ENCODE measurements around the gene PTPRE. TPM values are rescaled to one million over a fixed set of nuclear protein-coding genes. Genes with fewer than 3 reads are reported as not detected.

The PTPRE gene
- total RNA-seq, 3 donors from 2014 or later: 11.8 to 42.9 (median 25.6) TPM

GRCh38 chr10:127890832-127891334 is 16.0 kb upstream of the PTPRE start:
- no peaks in the 10 kb centered on the region for H3K9me3 ChIP-seq
- no peaks in the 10 kb centered on the region for H3K27me3 ChIP-seq
- no peak for TF ChIP-seq POLR2AphosphoS5 (IDR thresholded peaks at IDR 0.05)
- TF ChIP-seq CTCF (IDR thresholded peaks at IDR 0.05): no peak
- no peak for TF ChIP-seq POLR2A (IDR thresholded peaks at IDR 0.05)
- H3K27ac ChIP-seq: no peak overlapping the region
- no peak for DNase-seq (ENCODE audit: low spot score in 2 of 2)
- no peaks in the 10 kb centered on the region for H3K4me1 ChIP-seq
- H3K36me3 ChIP-seq: no peaks in the 10 kb centered on the region
- intact Hi-C loops (cut with DNase I; ENCODE audit: low total_unique reads): no loop called here
- H3K4me3 ChIP-seq: no peak overlapping the region

- H3K4me3 ChIP-seq: no peak within 1 kb of the TSS
- TF ChIP-seq CTCF (IDR thresholded peaks at IDR 0.05) (no peak), POLR2A (IDR thresholded peaks at IDR 0.05) (no peak), POLR2AphosphoS5 (IDR thresholded peaks at IDR 0.05) (no peak)
- H3K27ac ChIP-seq: no peak within 1 kb of the TSS
- no peaks in the 10 kb centered on the region for H3K9me3 ChIP-seq
- H3K27me3 ChIP-seq: no peaks in the 10 kb centered on the region
- no peaks in the 10 kb centered on the region for H3K4me1 ChIP-seq
- H3K36me3 ChIP-seq: no peaks in the 10 kb centered on the region
- no peak for DNase-seq (ENCODE audit: low spot score in 2 of 2)
- intact Hi-C loops (cut with DNase I; ENCODE audit: low total_unique reads): no loop called here
Observed at GRCh38 chr10:127892743-127893142, 14.2 kb upstream of the PTPRE start, which contains the start of gene CLRN3. CLRN3 (minus strand) TSS chr10:127892941; CDS start chr10:127892784, 157 bp downstream.

GRCh38 chr10:127894146-127894545 is 12.8 kb upstream of the PTPRE start:
- Histone ChIP-seq H3K36me3 (no peaks in the 10 kb centered on the region), H3K27ac (no peak overlapping the region), H3K4me1 (no peaks in the 10 kb centered on the region), H3K4me3 (no peak overlapping the region), H3K9me3 (no peaks in the 10 kb centered on the region), H3K27me3 (no peaks in the 10 kb centered on the region)
- intact Hi-C loops (cut with DNase I; ENCODE audit: low total_unique reads): no loop called here
- no peak for DNase-seq (ENCODE audit: low spot score in 2 of 2)
- TF ChIP-seq CTCF (IDR thresholded peaks at IDR 0.05) (no peak), POLR2A (IDR thresholded peaks at IDR 0.05) (no peak), POLR2AphosphoS5 (IDR thresholded peaks at IDR 0.05) (no peak)

- DNase-seq (ENCODE audit: low spot score in 2 of 2): no peak
- no peak overlapping the region for H3K4me3 ChIP-seq
- H3K27me3 ChIP-seq: no peaks in the 10 kb centered on the region
- H3K9me3 ChIP-seq: no peaks in the 10 kb centered on the region
- intact Hi-C loops (cut with DNase I; ENCODE audit: low total_unique reads): no loop called here
- no peaks in the 10 kb centered on the region for H3K36me3 ChIP-seq
- no peak overlapping the region for H3K27ac ChIP-seq
- no peak for TF ChIP-seq POLR2AphosphoS5 (IDR thresholded peaks at IDR 0.05)
- TF ChIP-seq CTCF (IDR thresholded peaks at IDR 0.05): no peak
- TF ChIP-seq POLR2A (IDR thresholded peaks at IDR 0.05): no peak
- no peaks in the 10 kb centered on the region for H3K4me1 ChIP-seq
Observed at GRCh38 chr10:127896590-127896989, 10.3 kb upstream of the PTPRE start.

GRCh38 chr10:127897177-127897576 is 9.7 kb upstream of the PTPRE start:
- Histone ChIP-seq H3K27me3 (no peaks in the 10 kb centered on the region), H3K36me3 (no peaks in the 10 kb centered on the region), H3K27ac (no peak overlapping the region), H3K4me1 (no peaks in the 10 kb centered on the region), H3K9me3 (no peaks in the 10 kb centered on the region), H3K4me3 (no peak overlapping the region)
- intact Hi-C loops (cut with DNase I; ENCODE audit: low total_unique reads): no loop called here
- DNase-seq (ENCODE audit: low spot score in 2 of 2): no peak
- TF ChIP-seq CTCF (IDR thresholded peaks at IDR 0.05) (no peak), POLR2A (IDR thresholded peaks at IDR 0.05) (no peak), POLR2AphosphoS5 (IDR thresholded peaks at IDR 0.05) (no peak)

Data from breast epithelium (tissue), 4 donors.